Measurements from ENCODE around the gene CRYM. TPM values are rescaled to one million over a fixed set of nuclear protein-coding genes. Genes with fewer than 3 reads are reported as not detected.

The CRYM gene
- total RNA-seq, result not detected in 2 replicates

DNA sequence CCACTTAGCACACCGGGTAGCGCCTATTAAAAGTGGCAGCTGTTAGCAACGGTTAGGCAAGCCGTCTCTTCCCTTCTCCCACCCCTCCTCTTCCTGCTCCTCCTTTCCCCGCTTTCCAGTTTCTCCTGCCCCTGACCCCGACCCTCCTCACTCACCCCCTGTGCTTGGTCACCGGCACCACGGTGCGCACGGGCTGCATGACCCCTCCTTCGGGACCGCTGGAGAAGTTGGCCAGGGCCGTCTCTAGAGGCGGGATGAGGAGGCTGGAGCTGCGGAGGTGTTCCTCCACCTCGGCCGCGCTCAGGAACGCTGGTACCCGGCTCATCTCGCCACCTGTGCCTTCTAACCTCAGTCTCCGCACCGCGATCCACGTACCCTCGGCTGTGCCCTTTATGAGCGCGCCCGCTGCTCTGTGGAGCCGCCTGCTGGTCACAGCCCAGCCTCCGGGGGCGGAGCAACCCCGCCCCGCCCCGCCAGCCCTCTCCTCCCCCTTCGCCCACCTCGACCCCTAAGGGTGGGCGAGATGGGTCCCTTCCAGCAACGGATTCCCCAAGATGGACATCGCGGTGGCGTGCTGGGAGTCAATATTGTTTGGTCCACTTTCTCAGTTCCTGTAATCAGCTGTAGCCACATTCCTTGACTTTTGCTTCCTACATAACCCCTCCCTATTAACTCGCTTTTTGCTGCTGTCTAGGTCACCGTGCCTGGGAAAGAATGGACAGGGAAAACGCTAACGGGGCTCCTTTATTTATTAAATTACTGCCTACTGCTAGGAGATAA, at the start of gene CRYM:
TSS of gene CRYM (minus strand) at position 364 of the 780 bp plus-strand sequence. CDS start at position 325, 39 bp downstream.

DNA sequence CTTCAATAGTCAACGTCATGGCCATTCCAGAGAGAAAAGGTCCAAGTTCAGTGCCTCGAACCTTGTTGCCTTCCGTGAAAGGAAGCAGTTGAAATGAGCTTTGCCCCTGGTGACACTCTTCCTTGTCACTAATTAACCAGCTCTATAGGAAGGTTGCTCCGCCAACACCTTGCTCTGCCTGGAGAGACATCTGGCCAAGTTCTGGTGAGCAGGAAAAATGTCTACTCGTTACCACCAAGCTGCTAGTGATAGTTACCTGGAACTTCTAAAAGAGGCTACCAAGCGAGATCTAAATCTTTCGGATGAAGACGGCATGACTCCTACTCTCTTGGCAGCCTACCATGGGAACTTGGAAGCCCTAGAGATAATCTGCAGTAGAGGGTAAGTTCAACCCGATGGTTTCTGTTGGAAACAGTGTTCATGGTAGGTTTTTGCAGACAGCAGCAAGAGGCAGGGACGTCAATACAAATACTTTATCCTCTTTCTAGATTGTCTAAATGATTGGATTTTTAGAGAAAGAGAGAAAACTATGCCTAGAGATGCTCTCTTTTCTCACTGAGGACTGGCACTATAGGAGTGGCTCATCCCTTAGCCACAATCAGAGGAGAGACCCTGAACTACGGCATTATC, 44.5 kb downstream of the CRYM start, which contains the start of gene ANKS4B:
TSS of gene ANKS4B (plus strand) at position 179 of the 630 bp plus-strand sequence. CDS start at position 218, 39 bp downstream.

DNA sequence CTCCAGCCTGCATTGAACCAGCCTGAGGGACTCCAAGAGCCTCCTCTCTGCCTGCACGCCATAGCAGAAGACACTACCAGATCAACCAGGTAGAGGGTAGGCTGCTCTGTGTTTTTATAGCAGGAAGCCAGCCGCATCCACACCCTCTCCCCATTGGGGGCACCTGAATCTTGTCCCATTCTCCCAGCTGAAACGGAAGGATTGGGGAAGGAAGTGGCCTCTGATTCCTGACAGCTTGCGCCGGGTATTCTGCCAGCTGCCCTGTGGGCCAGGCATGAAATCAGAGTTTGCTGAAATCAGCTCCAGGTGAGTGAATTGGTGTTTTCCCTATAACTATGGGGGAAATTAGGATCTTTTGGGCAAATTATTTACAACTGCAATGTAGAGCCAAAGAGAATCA, 66.6 kb downstream of the CRYM start, which contains the start of gene ZP2:
TSS of gene ZP2 (minus strand) at position 89 of the 400 bp plus-strand sequence. CDS start at position 62, 27 bp downstream.

Other genes with a start within 250 kb of the CRYM start
- gene DNAH3, start 127.4 kb downstream of the CRYM start, total RNA-seq, result under 0.01 and 0.07 TPM in 2 replicates
- gene LDAF1, start 119.6 kb downstream of the CRYM start, total RNA-seq, result 21.4 and 28.3 TPM in 2 replicates
- not detected in 2 replicates for gene ZP2, start 66.7 kb downstream of the CRYM start, total RNA-seq
- not detected in 2 replicates for gene ANKS4B, start 44.6 kb downstream of the CRYM start, total RNA-seq